GM18951 (cell line): Measurements from ENCODE around the gene HLCS.

Source experiments
- POLR2A ChIP-seq: IDR thresholded peaks from 4 replicates; pipeline ENCODE4 v1.6.1; 2011; ENCODE audit warnings: mild to moderate bottlenecking; ENCODE audit not compliant: insufficient read length, insufficient read depth; ENCODE audit errors: extremely low read depth
- in situ Hi-C: fragments of 300-500 bp; cut with MboI; formaldehyde crosslinking; loops from one replicate; pipeline ENCODE4 v1.12.0; 2022; ENCODE audit warnings: low sequenced_read_pairs, mixed read lengths, inconsistent platforms; ENCODE audit not compliant: unreplicated experiment

The HLCS gene

DNA sequence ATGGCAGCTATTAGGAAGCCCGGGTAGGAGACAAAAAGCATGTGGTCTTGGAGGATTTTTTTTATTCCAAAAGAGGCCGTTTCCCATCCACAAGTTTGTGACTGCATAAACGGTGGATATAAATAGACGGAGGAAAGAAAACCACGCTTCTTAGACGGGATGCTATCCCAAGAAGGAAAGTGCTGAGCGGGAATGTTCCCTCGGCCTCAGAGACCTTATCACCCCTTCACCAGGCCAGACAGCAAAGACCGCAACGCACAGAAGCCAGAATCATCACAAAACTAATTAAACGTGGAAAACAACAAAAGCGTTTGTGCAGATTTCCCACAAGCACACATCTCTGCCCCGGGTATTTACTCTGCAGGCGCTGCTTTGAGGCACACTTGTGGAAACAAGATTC is 43.2 kb downstream of the HLCS start:
- TF ChIP-seq POLR2A, result no peak
- in situ Hi-C loops, result loop anchor here (10.0 kb wide), 1 partner anchor 498 kb away; no protein-coding TSS in a partner anchor

DNA sequence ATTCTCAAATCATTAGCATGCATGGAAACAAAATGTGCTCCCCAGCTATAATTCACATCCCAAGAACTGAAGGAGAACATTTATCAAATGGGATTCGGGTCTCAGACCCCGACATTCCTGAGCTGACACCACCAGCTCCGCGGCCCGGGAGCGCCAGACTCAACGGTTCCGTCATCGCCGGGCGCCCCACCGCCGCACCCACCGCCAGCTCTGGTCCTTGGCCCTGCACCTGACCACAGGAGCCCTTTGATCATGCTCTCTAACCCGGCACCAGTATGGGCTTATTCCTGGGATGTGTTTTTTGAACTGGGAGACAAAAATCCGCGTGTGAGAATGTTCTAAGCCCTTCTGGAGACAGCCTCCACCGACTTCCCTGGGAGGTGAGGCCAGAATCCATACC is 43.6 kb downstream of the HLCS start:
- TF ChIP-seq POLR2A, result no peak
- in situ Hi-C loops, result loop anchor here (10.0 kb wide), 1 partner anchor 498 kb away; no protein-coding TSS in a partner anchor

DNA sequence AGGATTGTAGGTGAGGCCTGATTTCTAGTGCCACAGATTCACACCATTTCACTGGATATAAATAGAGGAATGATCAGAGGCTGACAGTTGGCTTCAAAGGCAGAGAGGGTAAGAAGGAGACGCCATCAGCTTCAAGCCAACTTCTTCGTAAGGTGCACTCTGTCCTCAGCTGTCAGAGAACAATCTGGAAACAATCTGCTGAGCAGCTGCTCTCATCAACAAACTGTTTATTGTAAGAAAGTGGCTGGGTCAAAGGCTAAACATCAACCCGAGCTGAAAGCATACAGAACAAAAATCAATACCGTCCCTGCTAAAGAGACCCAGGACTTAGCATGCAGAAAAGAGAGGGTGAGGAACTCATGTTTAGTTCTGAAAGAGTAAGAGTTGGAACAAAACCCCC is 48.2 kb downstream of the HLCS start:
- no peak for TF ChIP-seq POLR2A
- in situ Hi-C loops, result no loop called here

DNA sequence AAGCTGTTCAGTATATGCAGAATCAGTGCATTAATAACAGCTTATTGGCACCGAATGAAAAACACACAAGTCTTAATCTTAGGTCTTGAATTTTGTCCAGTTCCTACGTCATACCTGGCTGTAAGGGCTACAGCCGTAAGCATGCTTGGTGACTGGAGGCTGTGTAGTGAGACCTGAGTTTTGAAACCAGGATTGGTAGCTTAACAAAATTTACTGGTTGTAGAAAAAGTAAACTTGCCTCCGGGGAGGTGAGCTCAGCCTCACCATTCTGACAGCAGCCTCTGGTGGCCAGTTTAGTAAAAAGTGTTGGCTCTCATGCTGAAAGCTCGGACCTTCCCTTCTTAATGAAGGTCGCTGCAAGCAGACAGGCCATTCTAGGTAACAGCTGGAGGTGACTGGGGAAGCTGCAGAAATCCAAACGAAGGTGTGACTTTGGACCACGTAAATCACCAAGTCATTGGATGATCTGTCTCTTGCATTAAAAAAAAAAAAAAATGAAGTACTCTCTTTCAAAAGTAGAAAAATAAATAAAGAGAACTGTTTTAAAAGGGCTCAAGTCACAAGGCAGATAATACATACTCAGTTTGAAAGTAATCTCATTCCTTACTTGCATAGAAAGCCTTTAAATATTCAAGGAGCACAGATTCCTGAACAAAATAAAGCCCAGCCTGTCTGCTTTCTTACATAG is 48.9 kb downstream of the HLCS start:
- in situ Hi-C loops, result no loop called here
- TF ChIP-seq POLR2A, result no peak

DNA sequence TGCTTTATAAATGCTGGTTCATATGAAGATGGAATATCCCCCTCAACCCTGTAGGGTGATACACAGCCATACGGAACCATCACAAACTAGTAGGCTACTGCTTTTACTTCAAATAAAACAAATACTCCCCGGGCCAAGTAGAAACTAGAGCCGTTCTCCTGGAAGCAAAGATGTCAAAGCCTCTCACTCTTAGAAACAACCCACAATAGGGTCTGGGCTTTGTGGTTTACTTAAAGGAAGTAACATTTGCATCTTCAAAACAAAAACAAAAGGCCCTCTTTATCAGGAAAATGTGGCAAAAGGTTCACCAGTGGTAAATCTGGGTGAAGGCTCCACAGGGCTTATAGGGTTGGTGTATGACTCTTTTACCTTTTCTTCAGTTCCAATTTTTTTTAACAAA is 49.8 kb downstream of the HLCS start:
- in situ Hi-C loops, result no loop called here
- TF ChIP-seq POLR2A, result no peak

DNA sequence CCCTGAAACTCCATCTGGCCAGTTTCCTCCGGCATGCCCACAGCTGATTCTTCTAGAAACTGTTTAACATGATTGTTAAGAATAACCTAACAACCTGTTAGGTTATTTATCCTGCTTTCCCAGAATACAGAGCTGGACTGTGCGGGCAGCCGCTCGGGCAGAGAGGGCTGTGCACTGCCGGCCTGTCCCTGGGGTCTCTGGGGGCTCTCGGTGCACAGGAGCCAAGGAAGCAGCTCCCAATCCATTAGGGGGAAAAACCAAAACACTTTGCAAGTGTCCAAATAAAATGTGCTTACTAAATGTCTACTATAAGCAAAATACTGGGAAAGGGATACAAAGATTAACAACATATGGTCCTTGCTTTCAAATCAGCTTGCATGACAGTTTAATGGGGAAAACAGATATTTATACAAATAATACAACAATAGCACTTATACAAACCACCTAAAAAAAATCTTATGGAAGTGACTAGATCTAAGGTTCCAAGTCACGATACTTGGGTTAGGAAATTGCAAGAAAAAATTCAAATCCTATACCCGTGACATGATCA is 50.7 kb downstream of the HLCS start:
- no peak for TF ChIP-seq POLR2A
- in situ Hi-C loops, result no loop called here

DNA sequence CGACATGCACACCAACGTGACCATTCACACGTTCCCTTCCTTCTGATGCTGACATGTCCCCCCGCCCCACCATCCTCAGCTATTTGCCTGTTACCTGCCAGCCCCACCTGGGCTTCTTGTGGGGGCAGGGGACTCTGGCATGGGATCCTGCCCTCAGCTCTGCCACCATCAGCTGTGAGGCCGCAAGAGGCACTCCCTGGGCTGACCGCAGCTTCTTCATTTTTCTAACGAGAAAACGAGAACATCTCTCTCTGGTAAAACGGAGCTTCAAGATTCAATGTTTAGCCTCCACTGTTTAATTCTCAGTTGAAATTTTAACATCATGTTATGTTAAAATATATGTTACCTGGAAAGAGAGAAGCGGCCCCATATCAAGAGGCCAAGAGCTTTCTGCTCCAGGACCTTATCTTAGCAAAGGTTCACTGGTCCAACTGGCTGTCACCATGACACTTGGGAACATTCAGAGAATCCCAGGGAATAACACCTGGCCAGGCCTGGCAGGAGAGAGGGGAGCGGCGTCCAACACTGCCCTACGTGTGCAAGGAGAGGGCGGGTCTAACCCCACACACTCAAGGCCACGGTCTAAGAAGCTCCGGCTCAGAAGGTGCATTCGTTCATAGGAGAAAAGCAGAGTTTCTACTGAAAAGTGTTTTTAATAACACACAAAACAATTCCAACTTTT is 51.3 kb downstream of the HLCS start:
- in situ Hi-C loops, result no loop called here
- no peak for TF ChIP-seq POLR2A

DNA sequence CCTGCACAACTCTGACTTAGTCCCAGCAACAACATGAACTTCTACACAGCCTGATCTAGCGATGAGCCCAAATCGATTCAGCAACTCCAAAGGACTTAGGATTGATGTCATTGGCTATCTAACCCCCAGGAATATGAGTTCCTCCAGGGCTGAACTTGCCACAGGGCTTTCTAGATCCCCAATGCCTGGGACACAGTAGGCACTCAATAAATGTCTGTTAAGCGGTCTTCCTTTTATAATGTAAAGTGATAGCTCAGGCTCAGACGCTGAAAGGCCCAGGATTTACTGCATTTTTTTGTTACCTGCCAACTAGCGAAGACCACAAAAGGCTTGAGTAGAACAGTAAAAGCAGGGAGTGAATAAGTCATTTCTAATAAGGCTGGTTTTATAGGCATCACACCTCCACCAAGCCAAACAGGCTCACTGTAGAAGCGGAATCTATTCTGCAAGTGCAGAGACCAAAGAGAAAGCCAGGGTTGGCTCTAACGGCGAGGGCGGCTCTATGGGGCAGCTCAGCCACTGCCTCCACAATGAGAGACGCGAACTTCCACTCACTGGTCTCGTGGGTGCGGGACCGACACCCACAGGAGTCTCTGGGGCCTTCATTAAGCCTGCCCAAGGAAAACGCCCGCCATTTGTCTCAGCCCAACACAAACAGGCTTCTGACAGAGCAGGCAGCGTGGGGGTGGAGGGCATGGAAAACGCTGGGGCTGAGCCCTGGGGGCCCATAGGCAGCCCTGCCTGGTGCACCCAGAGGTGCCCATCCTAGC is 52.0 kb downstream of the HLCS start:
- in situ Hi-C loops, result no loop called here
- no peak for TF ChIP-seq POLR2A

DNA sequence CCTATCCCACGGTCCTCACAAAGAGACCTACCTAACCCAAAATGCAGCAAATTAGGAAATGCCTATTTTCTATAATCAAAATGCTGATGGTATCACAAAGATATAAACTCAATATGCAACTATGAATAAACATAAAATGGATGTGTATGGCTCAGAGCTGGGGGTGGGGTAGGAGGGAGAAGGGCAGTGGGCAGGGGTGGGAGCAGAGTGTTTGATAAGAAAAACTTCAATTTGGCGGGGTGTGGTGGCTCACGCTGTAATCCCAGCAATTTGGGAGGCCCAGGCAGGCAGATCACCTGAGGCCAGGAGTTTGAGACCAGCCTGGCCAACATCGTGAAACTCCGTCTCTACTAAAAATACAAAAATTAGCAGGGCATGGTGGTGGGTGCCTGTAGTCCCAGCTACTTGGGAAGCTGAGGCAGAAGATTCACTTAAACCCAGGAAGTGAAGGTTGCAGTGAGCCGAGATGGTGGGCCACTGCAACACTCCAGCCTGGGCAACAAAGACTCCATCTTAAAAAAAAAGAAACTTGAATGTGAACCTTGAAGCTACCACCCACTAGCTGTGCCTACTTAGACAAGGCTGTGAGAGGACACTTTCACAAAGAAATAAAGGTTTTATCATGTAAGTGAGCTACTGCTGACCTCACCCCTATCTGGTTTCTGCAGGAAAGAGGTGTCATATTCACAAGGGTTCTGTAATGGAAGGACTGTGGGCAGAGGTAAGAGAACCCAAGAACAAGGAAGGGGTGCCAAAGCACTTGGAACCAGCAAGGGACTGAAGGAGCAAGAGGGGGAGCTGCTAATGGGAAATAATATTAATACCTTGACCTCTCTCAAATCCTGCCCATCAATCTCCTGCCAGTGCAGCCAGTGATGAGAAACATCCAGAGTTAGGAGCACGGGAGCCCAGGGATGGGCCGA is 53.0 kb downstream of the HLCS start:
- no peak for TF ChIP-seq POLR2A
- in situ Hi-C loops, result no loop called here

DNA sequence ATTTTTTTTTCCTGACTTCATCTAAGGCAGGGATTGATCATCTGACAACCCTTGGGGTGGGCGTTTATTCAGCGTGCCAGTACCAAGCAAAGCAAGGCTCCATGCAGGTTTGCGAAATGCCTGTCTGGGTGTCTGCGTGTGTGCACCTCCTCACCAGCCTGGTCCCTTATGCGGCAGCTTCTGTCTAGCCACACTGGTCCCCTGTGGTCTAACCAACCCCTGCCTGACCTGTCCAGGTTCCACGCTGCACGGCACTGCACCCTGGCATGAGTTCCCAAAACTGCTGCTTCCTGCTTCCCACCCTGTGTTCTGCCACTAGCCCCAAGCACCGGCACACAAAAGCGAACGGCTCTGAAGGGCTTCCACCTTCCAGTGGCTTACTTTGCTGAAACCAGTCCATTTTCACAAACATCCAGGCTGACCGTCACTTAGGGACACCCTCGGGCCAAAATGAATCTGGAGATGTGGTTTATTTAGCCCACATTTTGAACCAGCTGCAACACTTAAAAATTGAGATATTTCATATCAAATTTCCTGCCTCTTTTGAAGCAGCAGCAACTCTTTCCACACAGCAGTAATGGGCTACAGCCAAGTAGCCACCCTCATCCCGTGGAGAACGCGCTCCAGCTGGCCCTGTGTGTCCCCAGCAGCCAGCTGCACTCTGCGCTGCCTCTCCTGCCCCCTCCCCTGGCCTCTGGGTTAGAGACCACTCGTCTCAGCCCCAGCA is 55.7 kb downstream of the HLCS start:
- TF ChIP-seq POLR2A, result no peak

DNA sequence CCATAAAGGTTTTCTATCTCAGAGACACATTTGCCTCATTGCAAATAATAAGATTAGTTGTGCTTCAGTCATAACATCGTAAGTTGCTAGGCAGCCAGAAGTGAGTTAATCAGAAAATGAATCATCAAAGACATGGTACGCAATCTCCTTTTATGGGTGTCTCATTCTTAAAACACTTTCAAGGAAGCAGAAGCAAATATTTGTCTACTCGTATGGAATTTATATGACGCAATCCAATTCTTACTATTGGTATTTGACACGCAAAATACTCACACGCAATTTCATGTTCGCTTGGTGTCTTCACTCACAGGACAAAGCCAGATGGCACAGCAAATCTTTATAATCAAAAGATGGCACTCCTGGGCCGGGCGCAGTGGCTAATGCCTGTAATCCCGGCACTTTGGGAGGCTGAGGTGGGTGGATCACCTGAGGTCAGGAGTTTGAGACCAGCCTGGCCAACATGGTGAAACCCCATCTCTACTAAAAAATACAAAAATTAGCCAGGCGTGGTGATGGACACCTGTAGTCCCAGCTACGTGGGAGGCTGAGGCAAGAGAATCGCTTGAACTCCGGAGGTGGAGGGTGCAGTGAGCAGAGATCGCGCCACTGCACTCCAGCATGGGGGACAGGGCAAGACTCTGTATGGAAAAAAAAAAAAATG is 56.4 kb downstream of the HLCS start:
- no peak for TF ChIP-seq POLR2A
- in situ Hi-C loops, result no loop called here

More for the DNA sequence above, 55.7 kb downstream of the HLCS start:
- in situ Hi-C loops, result no loop called here
